Natural killer cell (primary cell): Measurements from ENCODE around the gene NR4A2. TPM values are rescaled to one million over a fixed set of nuclear protein-coding genes. Genes with fewer than 3 reads are reported as not detected.

Experiments used
- ATAC-seq, 3 donors: fragments of 150-1000 bp in 2 of 3; fragments of 200-7000 bp in 1 of 3; cut with Tn5 transposase; 1 replicate in 1 of 3; 2 replicates in 2 of 3; pipeline ENCODE4 v1.10.0; 2021; ENCODE audit warnings: mild to moderate bottlenecking in 2 of 3, moderate library complexity in 2 of 3
- DNase-seq, 2 donors: peaks; one replicate each; pipeline versions ENCODE4 v3.0.0 to v3.0.0-alpha.2; 2013 to 2021; ENCODE audit warnings: mixed read lengths in 1 of 2
- H3K27ac ChIP-seq: one replicate; pipeline ENCODE4 v1.5.1; 2013; ENCODE audit warnings: mild to moderate bottlenecking, low read length
- H3K27me3 ChIP-seq: one replicate; pipeline ENCODE4 v1.6.1; 2013; ENCODE audit warnings: low read length; ENCODE audit not compliant: control insufficient read depth, insufficient read depth
- H3K36me3 ChIP-seq: one replicate; pipeline ENCODE4 v1.6.1; 2013; ENCODE audit warnings: low read length; ENCODE audit not compliant: control insufficient read depth, insufficient read depth
- H3K4me1 ChIP-seq: one replicate; pipeline ENCODE4 v1.6.1; 2013; ENCODE audit warnings: low read length; ENCODE audit not compliant: control insufficient read depth, insufficient read depth
- H3K4me3 ChIP-seq: one replicate; pipeline ENCODE4 v1.5.1; 2013; ENCODE audit warnings: low read length
- H3K9me3 ChIP-seq: one replicate; pipeline ENCODE4 v1.6.1; 2013; ENCODE audit warnings: low read length; ENCODE audit not compliant: control insufficient read depth, insufficient read depth
- H3K27ac Mint-ChIP-seq, 2 donors: one replicate each; pipeline ENCODE4 v1.8.0; 2022; ENCODE audit warnings: mild to moderate bottlenecking in 2 of 2, mixed read lengths in 2 of 2, moderate library complexity in 1 of 2
- H3K27me3 Mint-ChIP-seq, 2 donors: one replicate each; pipeline ENCODE4 v1.8.0; 2022; ENCODE audit warnings: low read depth in 2 of 2, mixed read lengths in 2 of 2
- H3K36me3 Mint-ChIP-seq: one replicate; pipeline ENCODE4 v1.8.0; 2022; ENCODE audit warnings: mixed read lengths
- H3K4me1 Mint-ChIP-seq, 2 donors: one replicate each; pipeline ENCODE4 v1.8.0; 2022; ENCODE audit warnings: mixed read lengths in 2 of 2
- H3K4me3 Mint-ChIP-seq: one replicate; pipeline ENCODE4 v1.8.0; 2022; ENCODE audit warnings: mild to moderate bottlenecking, moderate library complexity, mixed read lengths
- H3K9me3 Mint-ChIP-seq, 2 donors: one replicate each; pipeline ENCODE4 v1.8.0; 2022; ENCODE audit warnings: mixed read lengths in 2 of 2
- WGBS: methylation state at CpG from one replicate; pipeline ENCODE4 v1.1.7; 2013; ENCODE audit warnings: missing lambda C conversion rate; ENCODE audit not compliant: insufficient coverage; 5-methylcytosine and 5-hydroxymethylcytosine counted together
- intact Hi-C: fragments of 100-400 bp; cut with micrococcal nuclease; formaldehyde crosslinking; loops from one replicate; pipeline ENCODE4 v1.14.2; 2022
- total RNA-seq, 4 donors: library from RNA; stranded (reverse); fragments of 120-200 nt in 1 of 4; gene quantifications; one replicate each; pipeline versions ENCODE4 v1.2.3 to v1.2.4, GENCODE V29; 2013 to 2022
- TF ChIP-seq, protein P1 (sequence below): fragments of 200-600 bp; IDR thresholded peaks from one replicate; pipeline ENCODE4 v1.8.0; 2022; ENCODE audit warnings: antibody characterized with exemption

Gene NR4A2
- total RNA-seq, 3 donors from 2014 or later (not counting 1 experiment from before 2014, with no cell fraction given), result 163 to 316 (median 266) TPM

- WGBS, result 18% methylated on average over 3 of the region's 6 CpGs
- H3K4me3 ChIP-seq, result peak overlapping the region; percentile 57
- peaks cover 6% of the 10 kb centered on the region for H3K4me1 ChIP-seq
- Mint-ChIP-seq H3K4me3 (peak overlapping the region; percentile 89), H3K4me1 (peaks cover 24 to 25% of the 10 kb centered on the region in 2 donors), H3K36me3 (no peaks in the 10 kb centered on the region), H3K27ac (peak overlapping the region; percentile 96 to 97), H3K27me3 (no peaks in the 10 kb centered on the region), H3K9me3 (no peaks in the 10 kb centered on the region)
- no peaks in the 10 kb centered on the region for H3K36me3 ChIP-seq
- TF ChIP-seq, protein P1, sequence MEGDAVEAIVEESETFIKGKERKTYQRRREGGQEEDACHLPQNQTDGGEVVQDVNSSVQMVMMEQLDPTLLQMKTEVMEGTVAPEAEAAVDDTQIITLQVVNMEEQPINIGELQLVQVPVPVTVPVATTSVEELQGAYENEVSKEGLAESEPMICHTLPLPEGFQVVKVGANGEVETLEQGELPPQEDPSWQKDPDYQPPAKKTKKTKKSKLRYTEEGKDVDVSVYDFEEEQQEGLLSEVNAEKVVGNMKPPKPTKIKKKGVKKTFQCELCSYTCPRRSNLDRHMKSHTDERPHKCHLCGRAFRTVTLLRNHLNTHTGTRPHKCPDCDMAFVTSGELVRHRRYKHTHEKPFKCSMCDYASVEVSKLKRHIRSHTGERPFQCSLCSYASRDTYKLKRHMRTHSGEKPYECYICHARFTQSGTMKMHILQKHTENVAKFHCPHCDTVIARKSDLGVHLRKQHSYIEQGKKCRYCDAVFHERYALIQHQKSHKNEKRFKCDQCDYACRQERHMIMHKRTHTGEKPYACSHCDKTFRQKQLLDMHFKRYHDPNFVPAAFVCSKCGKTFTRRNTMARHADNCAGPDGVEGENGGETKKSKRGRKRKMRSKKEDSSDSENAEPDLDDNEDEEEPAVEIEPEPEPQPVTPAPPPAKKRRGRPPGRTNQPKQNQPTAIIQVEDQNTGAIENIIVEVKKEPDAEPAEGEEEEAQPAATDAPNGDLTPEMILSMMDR, result no peak
- DNase-seq, result peak in 1 of 2 donors; percentile 53
- no peaks in the 10 kb centered on the region for H3K27me3 ChIP-seq
- ATAC-seq, result no peak
- H3K9me3 ChIP-seq, result no peaks in the 10 kb centered on the region
- peak overlapping the region; percentile 100 for H3K27ac ChIP-seq
- intact Hi-C loops, result loop anchor here (2.0 to 5.0 kb wide), 3 partner anchors 57 to 149 kb away; no protein-coding TSS in a partner anchor
Observed at GRCh38 chr2:156343096-156343939, 10.8 kb upstream of the NR4A2 start.

DNA sequence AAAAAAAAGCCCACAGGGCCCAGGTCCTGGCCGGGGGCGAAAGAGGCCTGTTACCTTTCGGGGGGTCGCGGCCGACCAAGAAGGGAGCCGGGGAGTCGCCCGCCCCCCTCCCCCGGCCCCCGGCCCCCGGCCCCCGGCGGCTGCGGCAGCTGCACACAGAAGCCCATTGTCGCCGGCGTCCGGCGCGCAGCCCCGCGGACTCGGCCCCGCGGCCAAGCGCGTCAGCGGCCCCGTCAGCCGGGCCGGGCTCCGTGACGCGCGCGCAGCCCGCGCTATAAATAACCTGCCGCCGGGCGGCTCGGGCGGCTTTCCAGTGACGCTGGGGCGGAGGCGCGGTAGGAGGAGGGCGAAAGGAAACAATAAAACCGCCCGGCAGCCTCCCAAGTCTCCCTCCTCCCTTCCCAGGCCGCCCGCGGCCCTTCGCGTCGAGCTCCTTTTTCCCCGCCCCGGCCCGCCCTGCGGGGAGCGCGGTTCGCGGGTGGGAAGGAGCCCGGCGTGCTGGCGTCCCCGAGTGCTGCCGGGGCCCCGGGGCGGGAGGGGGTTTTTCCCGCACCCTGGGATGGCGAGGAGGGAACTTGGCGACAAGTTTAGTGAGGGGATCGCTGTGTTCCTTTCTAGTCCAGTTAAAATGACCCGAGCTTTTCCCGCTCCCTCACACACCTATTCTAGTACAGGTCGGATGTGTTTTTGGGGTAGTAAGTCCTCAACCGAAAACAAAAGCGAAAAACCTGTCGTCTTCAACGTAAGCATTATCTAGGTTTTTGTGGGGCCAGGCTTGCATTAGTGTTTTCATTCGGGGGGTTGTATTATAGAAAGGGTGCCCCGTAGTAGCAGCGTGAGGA lies 10.0 kb upstream of the NR4A2 start:
- intact Hi-C loops, result loop anchor here (2.0 to 5.0 kb wide), 3 partner anchors 58 to 150 kb away; no protein-coding TSS in a partner anchor
- Histone ChIP-seq H3K36me3 (no peaks in the 10 kb centered on the region), H3K27me3 (no peaks in the 10 kb centered on the region), H3K27ac (peak overlapping the region; percentile 100), H3K4me1 (peaks cover 6% of the 10 kb centered on the region), H3K4me3 (peak overlapping the region; percentile 100), H3K9me3 (no peaks in the 10 kb centered on the region)
- whole genome bisulfite sequencing, result under 1% methylated on average over 80 of the region's 86 CpGs
- Mint-ChIP-seq H3K9me3 (no peaks in the 10 kb centered on the region), H3K36me3 (no peaks in the 10 kb centered on the region), H3K4me1 (peaks cover 24 to 25% of the 10 kb centered on the region in 2 donors), H3K27me3 (no peaks in the 10 kb centered on the region), H3K27ac (peak overlapping the region; percentile 96 to 97), H3K4me3 (peak overlapping the region; percentile 97)
- DNase-seq (peak; percentile 88 to 95), ATAC-seq (peak; percentile 60 to 80 (median 71))
- TF ChIP-seq, protein P1, result no peak

GRCh38 chr2:156341452-156342253 lies 9.1 kb upstream of the NR4A2 start:
- ATAC-seq (peak; percentile 73 to 90 (median 74)), DNase-seq (peak; percentile 78 to 93)
- intact Hi-C loops, result loop anchor here (1.0 to 5.0 kb wide), 4 partner anchors 8 to 151 kb away; no protein-coding TSS in a partner anchor
- Mint-ChIP-seq H3K27ac (peak overlapping the region; percentile 96 to 97), H3K9me3 (no peaks in the 10 kb centered on the region), H3K4me1 (peaks cover 24 to 25% of the 10 kb centered on the region in 2 donors), H3K36me3 (no peaks in the 10 kb centered on the region), H3K4me3 (peak overlapping the region; percentile 97), H3K27me3 (no peaks in the 10 kb centered on the region)
- peak overlapping the region; percentile 100 for H3K4me3 ChIP-seq
- H3K27ac ChIP-seq, result peak overlapping the region; percentile 100
- H3K36me3 ChIP-seq, result no peaks in the 10 kb centered on the region
- H3K27me3 ChIP-seq, result no peaks in the 10 kb centered on the region
- TF ChIP-seq, protein P1, result no peak
- WGBS, result under 1% methylated on average over 62 of the region's 62 CpGs
- peaks cover 6% of the 10 kb centered on the region for H3K4me1 ChIP-seq
- H3K9me3 ChIP-seq, result no peaks in the 10 kb centered on the region
